ENCODE measurements around the gene SESN3. TPM values are rescaled to one million over a fixed set of nuclear protein-coding genes. Genes with fewer than 3 reads are reported as not detected.
A peak's percentile ranks its signal among the peaks of the same experiment; 100 is the strongest.
"Not testable (repeated sequence)": the region's sequence is repeated elsewhere in the genome, so short reads cannot be mapped to it uniquely, and the experiment has no call there.

Gene SESN3
- polyA plus RNA-seq, 1 of the 3 experiments (the other 2 are of a cell fraction), result 1.7 TPM

DNA sequence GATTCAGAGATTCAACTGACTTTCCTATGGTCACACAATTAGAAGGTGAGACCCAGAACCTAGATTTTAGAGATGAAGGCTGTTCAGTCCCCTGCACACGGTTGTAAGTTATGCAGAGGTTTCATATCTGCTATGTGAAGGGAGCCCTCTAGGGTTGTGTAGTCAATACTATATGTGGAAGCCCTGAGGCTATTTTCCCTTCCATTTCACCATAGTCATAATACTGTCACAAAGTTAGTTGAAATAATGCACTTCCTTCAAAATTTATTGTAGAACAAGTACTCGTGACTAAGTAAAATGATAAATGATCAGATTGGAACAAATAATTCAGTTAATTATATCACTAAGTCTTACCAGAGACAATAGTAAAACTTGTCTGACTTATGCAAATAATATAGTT is 92.6 kb downstream of the SESN3 start:
- Histone ChIP-seq H3K4me3 (ENCODE audit: low read depth in 2 of 2, low read length in 1 of 2) (no peak overlapping the region), H3K4me2 (no peak overlapping the region), H3F3A (replicated peaks; ENCODE audit: insufficient read depth) (no peaks in the 10 kb centered on the region), H3K9ac (no peak overlapping the region), H3K4me1 (ENCODE audit: control insufficient read depth in 1 of 2, insufficient read depth in 2 of 2, low read depth in 1 of 2, low read length in 1 of 2) (peaks cover 4 to 8% of the 10 kb centered on the region in 2 experiments; a peak in 3 of 4 replicates), H3K36me3 (replicated peaks in 1 of 2; ENCODE audit: control insufficient read depth in 1 of 2, insufficient read depth in 2 of 2, low read length in 1 of 2) (no peaks in the 10 kb centered on the region), H3K27ac (ENCODE audit: low read depth in 2 of 2, low read length in 1 of 2) (no peak overlapping the region), H3K27me3 (ENCODE audit: insufficient read depth) (no peaks in the 10 kb centered on the region), H3K9me3 (no peaks in the 10 kb centered on the region), H3K79me2 (ENCODE audit: insufficient read depth) (no peaks in the 10 kb centered on the region), H2AFZ (ENCODE audit: low read depth) (no peak overlapping the region), H3K9me2 (no peaks in the 10 kb centered on the region), H4K20me1 (ENCODE audit: insufficient read depth) (no peaks in the 10 kb centered on the region)
- ChIA-PET POLR2A (no interaction called here), CTCF (interaction anchor here (1.1 to 1.2 kb wide), 2 partner anchors 9 to 37 kb away, joined by 3 to 4 read pairs; no protein-coding TSS in a partner anchor)
- TF ChIP-seq, protein P1, sequence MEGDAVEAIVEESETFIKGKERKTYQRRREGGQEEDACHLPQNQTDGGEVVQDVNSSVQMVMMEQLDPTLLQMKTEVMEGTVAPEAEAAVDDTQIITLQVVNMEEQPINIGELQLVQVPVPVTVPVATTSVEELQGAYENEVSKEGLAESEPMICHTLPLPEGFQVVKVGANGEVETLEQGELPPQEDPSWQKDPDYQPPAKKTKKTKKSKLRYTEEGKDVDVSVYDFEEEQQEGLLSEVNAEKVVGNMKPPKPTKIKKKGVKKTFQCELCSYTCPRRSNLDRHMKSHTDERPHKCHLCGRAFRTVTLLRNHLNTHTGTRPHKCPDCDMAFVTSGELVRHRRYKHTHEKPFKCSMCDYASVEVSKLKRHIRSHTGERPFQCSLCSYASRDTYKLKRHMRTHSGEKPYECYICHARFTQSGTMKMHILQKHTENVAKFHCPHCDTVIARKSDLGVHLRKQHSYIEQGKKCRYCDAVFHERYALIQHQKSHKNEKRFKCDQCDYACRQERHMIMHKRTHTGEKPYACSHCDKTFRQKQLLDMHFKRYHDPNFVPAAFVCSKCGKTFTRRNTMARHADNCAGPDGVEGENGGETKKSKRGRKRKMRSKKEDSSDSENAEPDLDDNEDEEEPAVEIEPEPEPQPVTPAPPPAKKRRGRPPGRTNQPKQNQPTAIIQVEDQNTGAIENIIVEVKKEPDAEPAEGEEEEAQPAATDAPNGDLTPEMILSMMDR (IDR thresholded peaks at IDR 0.05), result peak; percentile 28; the same call in 1 of the 2 replicates
- TF ChIP-seq ELF1 (IDR thresholded peaks at IDR 0.05) (no peak), RAD21 (IDR thresholded peaks at IDR 0.05; ENCODE audit: low read length) (peak; percentile 41; the same call in 1 of the 2 replicates), SMC3 (IDR thresholded peaks at IDR 0.05; ENCODE audit: low read depth, low read length) (peak; percentile 16; the same call in 1 of the 2 replicates)
- 56% methylated on average over 2 of the region's 2 CpGs for WGBS (ENCODE audit: low lambda C conversion rate)
- no peak for DNase-seq

DNA sequence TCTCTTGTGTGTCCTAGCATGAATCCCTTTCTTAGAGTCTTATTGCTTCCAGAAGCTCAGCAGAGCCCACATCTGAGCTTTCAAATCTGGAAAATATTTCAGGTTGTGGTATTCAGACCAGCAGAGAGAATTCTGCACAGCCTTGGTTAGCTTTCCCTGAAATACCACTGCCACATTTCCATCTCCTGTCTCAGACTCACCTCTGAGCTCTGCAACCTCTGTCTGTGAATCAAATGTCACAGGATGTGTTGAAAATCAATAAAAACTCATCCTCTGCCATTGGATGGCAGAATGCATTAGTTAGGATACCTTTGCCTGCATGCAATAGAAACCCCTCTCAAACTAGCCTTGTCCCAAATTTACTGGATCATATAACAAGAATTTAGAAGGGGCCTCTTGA is 93.7 kb downstream of the SESN3 start:
- TF ChIP-seq, protein P2, sequence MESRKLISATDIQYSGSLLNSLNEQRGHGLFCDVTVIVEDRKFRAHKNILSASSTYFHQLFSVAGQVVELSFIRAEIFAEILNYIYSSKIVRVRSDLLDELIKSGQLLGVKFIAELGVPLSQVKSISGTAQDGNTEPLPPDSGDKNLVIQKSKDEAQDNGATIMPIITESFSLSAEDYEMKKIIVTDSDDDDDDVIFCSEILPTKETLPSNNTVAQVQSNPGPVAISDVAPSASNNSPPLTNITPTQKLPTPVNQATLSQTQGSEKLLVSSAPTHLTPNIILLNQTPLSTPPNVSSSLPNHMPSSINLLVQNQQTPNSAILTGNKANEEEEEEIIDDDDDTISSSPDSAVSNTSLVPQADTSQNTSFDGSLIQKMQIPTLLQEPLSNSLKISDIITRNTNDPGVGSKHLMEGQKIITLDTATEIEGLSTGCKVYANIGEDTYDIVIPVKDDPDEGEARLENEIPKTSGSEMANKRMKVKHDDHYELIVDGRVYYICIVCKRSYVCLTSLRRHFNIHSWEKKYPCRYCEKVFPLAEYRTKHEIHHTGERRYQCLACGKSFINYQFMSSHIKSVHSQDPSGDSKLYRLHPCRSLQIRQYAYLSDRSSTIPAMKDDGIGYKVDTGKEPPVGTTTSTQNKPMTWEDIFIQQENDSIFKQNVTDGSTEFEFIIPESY (IDR thresholded peaks at IDR 0.05; ENCODE audit: borderline replicate concordance, low read depth), result no peak
- TF ChIP-seq MEF2A (IDR thresholded peaks at IDR 0.05; ENCODE audit: borderline replicate concordance, low read depth) (no peak), TAF1 (IDR thresholded peaks at IDR 0.05; ENCODE audit: borderline replicate concordance, low read depth, low read length) (no peak)
- Histone ChIP-seq H3K36me3 (replicated peaks in 1 of 2; ENCODE audit: control insufficient read depth in 1 of 2, insufficient read depth in 2 of 2, low read length in 1 of 2) (no peaks in the 10 kb centered on the region), H3K9me2 (no peaks in the 10 kb centered on the region), H3K79me2 (ENCODE audit: insufficient read depth) (no peaks in the 10 kb centered on the region), H3K9ac (no peak overlapping the region), H3F3A (replicated peaks; ENCODE audit: insufficient read depth) (no peaks in the 10 kb centered on the region), H3K27me3 (ENCODE audit: insufficient read depth) (no peaks in the 10 kb centered on the region), H3K9me3 (no peaks in the 10 kb centered on the region), H2AFZ (ENCODE audit: low read depth) (no peak overlapping the region), H3K27ac (ENCODE audit: low read depth in 2 of 2, low read length in 1 of 2) (no peak overlapping the region), H3K4me3 (ENCODE audit: low read depth in 2 of 2, low read length in 1 of 2) (no peak overlapping the region), H4K20me1 (ENCODE audit: insufficient read depth) (no peaks in the 10 kb centered on the region), H3K4me2 (no peak overlapping the region), H3K4me1 (ENCODE audit: control insufficient read depth in 1 of 2, insufficient read depth in 2 of 2, low read depth in 1 of 2, low read length in 1 of 2) (peaks cover 4 to 8% of the 10 kb centered on the region in 2 experiments; a peak in 3 of 4 replicates)
- CTCF ChIA-PET, result interaction anchor here (1.1 to 1.2 kb wide), 2 partner anchors 10 to 68 kb away, joined by 3 to 4 read pairs; no protein-coding TSS in a partner anchor
- no peak for DNase-seq
- POLR2A ChIA-PET, result no interaction called here

DNA sequence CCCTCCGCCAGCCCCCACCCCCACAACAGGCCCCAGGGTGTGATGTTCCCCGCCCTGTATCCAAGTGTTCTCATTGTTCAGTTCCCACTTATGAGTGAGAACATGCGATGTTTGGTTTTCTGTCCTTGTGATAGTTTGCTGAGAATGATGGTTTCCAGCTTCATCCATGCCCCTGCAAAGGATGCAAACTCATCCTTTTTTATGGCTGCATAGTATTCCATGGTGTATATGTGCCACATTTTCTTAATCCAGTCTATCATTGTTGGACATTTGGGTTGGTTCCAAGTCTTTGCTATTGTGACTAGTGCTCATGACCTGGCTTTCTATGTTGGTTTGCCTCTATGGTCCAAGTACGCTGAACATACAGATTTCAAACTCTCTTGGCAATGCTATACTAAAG is 94.3 kb downstream of the SESN3 start:
- H3F3A ChIP-seq (replicated peaks; ENCODE audit: insufficient read depth); H3K4me1 ChIP-seq (ENCODE audit: control insufficient read depth in 1 of 2, insufficient read depth in 2 of 2, low read depth in 1 of 2, low read length in 1 of 2); H4K20me1 ChIP-seq (ENCODE audit: insufficient read depth); H3K4me2 ChIP-seq; H2AFZ ChIP-seq (ENCODE audit: low read depth); H3K9ac ChIP-seq; H3K36me3 ChIP-seq (replicated peaks in 1 of 2; ENCODE audit: control insufficient read depth in 1 of 2, insufficient read depth in 2 of 2, low read length in 1 of 2); DNase-seq; H3K27ac ChIP-seq (ENCODE audit: low read depth in 2 of 2, low read length in 1 of 2); H3K4me3 ChIP-seq (ENCODE audit: low read depth in 2 of 2, low read length in 1 of 2); H3K27me3 ChIP-seq (ENCODE audit: insufficient read depth); H3K9me3 ChIP-seq; H3K79me2 ChIP-seq (ENCODE audit: insufficient read depth); H3K9me2 ChIP-seq; POLR2A ChIA-PET: not testable (repeated sequence)
- CTCF ChIA-PET, result interaction anchor here (1.2 kb wide), 2 partner anchors 18 to 68 kb away, joined by 3 to 5 read pairs; no protein-coding TSS in a partner anchor
- WGBS (ENCODE audit: low lambda C conversion rate), result 97% methylated on average over 4 of the region's 4 CpGs

All from SK-N-SH (cell line).